ENCODE data around the gene GPATCH4.
"Not testable (repeated sequence)": the region's sequence is repeated elsewhere in the genome, so short reads cannot be mapped to it uniquely, and the experiment has no call there.

GPATCH4 gene

DNA sequence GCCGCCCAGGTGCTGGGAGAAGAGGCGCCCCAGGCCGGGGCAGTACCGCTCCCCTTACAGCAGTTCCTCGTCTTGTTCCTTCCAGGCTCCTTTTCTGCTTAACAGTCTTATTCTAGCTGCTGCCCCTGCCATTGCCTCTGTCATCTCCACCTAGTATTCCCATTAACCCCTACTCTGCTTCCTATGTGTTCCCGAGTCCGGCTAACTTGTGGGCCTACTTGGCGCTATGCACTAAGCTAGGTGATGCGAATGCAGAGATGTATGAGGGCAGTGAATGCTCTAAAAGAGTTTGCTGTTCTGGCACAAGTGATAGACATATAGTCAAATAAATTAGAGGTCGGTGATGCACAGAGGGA, 28.6 kb downstream of the GPATCH4 start:
- DNase-seq = no peak

DNA sequence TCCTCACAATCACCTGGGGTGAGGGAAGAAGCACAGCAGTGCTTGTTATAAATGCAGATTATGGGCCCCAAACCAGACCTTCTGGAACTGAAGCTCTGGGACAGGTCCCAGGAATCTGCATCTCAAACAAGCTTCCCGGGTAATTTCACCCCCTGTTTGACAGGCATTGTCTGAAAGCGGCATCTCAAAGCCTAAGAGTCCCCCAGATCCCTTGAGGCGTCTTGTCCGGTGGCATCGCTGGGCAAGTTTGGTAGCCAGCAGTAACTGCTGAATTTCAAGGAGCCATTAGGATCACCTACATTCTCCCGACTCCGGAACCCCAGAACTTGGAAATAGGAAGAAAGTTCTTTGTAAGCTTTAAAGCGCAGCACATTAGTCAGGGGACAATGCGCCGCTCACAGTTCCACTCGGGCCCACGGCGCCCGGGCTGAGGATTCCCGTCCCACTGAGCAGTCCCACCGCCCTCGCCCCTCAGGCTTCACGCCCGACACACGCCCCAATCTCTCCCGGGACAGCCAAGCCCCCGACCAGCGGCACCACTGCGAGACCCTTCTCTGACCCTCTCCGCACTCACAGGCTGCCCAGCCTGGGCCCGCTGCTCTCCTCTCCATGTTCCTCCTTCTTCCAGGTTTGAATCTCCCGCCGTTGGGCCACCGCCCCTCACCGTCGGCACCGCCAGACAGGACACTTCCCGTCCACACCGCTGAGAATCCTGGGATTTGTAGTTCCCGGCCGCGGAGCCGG, 29.2 kb downstream of the GPATCH4 start, which contains the start of gene IQGAP3:
Gene IQGAP3 (minus strand): TSS at position 647 of the 744 bp plus-strand sequence. CDS start 36 bp downstream, at position 611.
- DNase-seq = peak; percentile 83

DNA sequence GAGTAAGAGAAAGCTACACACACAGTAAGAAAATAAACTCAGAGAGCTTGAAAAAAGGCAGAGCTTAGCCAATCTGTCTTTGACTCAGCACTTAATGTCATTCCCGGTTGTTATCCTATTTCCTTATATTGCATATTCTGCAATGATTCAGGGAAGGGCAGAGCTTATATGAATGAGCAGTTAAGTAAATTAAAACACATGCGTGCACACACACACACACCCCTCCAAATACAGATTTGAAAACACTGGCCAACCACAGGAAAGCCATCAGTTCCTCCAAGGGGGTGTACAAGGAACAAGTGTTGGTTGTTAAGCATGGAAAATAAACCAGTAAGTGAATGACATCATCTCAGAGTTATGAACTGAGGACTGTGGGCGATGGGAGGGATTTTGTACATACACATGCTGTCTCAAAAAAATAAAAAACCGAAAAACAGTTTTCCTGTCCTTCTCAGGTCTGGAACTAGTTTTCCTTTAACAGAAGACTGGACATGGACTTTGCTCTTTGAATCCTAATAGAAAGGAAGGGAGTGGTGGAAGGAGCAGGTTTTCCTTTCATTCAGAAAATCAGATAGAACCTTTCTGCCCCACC, 29.9 kb downstream of the GPATCH4 start:
- DNase-seq = no peak

DNA sequence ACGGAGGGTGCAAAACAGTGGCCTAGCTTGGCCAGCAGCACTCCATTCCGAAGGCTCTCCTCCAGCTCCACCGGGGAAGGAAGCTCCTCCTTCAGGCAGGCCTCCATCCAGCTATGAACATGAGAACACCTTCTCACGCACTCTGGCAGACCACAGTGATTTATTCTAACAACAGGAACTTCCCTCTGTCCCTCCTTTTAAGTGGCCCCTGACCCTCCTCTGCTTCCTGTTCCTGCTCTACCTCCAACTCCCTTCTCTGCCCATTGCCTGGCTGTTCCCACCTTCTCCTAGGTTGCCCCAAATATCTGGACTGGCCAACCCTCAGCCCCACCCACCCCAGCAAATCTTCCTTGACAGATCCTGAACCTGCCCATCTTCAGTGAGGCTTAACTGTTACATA, 34.8 kb downstream of the GPATCH4 start:
- no peak for DNase-seq

DNA sequence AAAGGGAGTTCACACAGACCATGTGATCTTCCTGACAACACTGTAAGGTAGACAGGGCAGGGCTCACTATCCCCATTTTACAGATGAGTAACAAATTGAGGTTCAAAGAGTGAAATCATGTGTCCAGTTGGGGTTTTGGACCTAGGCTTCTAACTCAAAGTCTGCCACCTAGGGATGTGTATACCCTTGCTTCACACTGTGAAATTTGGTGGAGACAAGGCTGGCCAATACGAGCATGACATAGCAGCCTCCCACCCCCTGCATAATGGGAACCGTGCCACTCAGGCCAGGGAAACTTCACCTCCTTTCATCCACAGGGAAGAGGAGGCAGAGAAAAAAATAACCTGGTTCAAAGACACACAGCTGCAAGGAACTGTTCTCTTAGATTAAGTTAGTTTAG, 35.8 kb downstream of the GPATCH4 start:
- DNase-seq = no peak

DNA sequence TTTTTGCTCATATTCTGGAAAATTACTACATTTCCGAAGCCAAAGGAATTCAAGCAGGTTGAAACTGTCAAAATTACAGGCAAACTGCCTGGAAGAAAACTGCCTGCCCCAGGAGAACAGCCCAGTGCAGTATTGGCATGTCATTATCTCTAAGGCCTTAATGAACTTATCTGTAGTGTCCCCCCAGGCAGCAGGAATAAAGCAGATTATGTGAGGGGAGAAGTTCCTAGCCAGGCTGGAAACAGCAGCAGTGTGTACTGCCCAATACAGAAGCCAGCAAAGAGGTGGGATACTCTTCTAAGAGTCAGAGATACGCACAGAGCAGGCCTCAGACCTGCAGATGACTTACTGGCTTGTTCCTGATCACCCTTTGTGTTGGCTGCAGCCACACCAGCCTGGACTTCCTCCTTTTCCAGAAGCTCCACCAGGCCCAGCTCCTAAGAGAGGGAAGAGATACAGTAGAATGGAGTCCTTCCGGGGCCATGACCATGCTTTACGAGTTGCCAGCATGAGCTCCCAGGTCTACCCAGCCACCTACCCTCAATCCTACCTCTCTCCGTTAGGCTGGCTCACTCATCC, 40.6 kb downstream of the GPATCH4 start:
- no peak for DNase-seq

DNA sequence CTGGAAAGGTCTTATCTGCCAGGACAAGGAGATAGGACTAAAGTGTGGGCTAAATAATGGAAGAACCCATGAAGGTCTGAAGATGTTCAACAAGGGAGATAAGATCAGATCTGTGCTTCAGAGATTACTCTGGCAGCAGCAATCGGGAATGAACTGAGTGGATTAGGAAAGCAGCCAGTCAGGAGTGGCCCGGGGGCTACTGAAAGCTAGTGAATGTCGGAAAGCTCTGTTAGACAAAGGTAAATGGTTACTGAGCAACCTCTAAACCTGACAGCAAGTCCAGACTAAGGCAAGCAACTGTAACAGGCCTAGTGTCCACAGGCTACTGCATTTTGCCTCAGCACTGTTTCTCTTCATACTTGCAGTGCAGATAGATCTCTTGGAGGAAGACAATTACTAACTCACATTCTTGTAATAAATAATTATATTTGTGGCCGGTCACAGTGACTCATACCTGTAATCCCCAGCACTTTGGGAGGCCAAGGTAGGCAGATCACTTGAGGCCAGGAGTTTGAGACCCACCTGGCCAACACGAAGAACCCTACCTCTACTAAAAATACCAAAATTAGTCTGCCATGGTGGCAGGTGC, 41.4 kb downstream of the GPATCH4 start:
- no peak for DNase-seq

DNA sequence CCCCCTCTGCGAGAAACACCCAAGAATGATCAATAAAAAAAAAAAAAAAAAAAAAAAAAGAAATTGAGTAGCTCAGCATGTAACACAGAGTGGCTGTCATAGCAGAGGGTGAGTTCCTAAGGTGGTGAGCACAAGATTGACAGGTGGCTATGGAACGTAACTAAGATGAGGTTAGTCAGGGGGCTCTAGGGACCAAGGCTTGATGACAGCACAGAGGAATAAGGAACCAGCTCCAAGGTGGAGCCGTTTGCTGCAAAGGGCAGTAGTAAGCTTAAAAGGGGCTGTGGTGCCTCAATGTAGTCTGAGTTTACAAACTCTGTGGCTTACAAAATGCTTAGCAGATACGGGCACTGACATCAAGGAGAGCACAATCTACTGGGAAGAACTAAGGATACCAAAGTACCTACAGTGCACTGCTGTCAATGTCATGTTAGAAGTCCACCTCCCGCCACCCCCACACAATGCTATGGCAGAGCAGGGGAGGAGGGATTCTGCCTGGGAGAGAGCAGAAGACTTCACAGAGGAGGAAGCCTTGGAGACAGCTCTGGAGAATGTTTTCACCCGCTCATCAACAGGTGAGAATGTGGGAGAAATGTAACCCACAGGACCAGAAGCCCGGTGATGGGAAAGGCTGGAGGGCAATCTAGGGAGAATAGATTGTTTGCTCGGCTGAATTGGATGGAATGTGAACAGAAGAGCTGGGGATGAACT, 42.0 kb downstream of the GPATCH4 start:
- no peak for DNase-seq

DNA sequence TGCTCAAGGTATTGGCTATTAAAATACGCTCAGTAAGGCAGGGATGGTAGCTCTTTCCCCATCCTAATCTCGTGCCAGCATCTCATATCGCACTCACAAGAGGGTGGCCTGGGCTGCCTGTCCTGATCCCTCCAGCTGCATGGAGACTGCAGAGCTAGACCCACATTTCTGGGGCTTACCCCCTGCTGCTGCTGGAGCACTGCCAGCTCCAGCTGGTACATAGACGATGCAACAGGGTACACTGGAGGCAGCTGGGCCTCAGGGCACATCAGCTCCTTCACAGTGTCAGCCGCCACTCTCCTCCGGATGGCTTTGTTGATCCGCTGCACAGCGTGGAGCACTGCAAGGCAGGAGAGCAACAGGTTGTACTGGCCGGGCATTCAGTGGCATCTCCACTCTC, 44.9 kb downstream of the GPATCH4 start:
- DNase-seq = no peak

DNA sequence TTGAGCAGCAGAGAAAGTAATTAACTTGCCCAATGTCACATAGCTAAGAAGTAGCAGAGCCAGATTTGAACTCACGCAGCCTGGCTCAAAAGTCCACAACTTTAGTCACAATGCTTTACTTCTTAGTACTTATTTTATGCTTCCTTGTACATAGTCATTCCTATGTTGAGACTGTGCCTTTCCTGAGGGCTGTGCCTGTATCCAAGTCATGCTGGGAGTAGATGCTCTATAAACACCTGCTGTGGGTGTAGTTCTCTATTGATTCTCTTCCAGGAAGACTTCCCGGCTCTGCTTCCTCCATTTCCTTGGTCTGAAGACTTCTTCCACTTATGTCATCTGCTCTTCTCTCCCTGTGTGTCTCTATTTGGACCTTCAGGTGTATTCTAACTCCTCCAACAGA, 45.6 kb downstream of the GPATCH4 start:
- no peak for DNase-seq

DNA sequence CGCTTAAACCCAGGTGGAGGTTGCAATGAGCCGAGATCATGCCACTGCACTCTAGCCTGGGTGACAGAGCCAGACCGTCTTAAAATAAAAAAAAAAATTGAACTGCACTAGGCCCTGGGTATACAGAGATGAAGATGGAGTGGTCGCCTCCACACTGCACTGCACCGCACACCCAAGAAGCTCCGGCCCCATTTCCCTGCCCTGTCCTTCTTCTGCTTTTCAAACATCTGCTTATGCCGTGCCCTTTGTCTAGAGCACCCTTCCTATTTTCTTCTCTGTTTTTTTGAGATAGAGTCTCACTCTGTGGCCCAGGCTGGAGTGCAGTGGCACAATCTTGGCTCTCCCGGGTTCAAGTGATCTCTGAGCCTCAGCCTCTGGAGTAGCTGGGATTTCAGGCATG, 46.3 kb downstream of the GPATCH4 start:
- DNase-seq = no peak

DNA sequence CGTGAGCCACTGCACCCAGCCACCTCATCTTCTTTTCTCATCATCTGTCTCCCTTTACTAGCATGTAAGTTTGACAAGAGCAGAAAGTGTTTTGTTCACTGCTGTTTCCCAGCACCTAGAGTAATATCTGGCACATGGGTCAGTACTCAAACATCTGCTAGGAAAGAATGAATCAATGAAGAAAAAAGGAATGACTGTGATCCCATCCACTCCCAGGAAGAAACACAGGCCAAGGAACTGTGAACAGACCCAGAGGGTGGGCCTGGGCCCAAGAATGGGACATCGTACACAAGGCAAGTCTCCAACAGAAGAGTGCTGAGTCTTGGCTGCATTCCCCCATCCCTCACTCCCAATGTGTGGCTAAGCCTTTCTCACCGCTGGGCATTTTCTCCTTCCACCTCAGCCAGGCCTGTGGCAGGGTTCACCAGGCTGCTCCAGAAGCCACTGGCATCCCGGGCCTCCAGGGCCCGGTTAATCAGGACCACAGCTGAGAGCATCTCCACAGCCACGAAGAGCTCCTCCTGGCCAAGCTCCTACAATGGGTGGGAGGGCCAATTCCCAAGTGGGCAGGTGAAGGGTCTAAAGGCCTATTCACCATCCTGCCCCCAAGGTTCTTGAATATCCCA, 47.3 kb downstream of the GPATCH4 start:
- DNase-seq = no peak

DNA sequence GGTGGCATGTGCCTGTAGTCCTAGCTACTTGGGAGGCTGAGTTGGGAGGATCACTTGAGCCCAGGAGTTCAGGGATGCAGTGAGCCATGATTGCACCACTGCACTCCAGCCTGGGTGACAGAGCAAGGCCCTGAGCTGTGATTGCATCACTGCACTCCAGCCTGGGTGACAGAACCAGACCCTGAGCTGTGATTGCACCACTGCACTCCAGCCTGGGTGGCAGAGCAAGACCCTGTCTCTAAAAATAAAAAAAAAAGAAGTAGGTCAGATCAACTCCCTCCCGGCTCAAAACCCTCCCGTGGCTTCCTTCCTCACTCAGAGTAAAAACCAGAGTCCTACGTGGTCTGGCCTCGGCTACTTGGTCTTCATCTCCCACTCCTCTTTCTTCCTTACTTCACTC, 48.3 kb downstream of the GPATCH4 start:
- DNase-seq = not testable (repeated sequence)

DNA sequence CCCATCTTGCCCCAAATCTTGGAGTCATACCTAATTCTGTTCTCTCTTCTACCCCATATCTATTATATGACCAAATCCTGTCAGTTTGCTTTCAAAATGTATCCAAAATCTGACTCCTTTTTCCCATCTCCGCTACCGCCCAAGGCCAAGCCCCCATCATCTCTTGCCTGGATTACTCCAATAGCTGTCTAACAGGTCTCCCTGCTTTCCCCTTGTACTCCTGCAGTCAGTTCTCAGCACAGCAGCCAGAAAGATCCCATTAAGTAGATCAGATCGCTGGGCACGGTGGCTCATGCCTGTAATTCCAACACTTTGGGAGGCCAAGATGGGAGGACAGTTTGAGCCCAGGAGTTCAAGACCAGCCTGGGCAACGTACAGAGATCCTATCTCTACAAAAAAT, 48.8 kb downstream of the GPATCH4 start:
- DNase-seq = no peak

DNA sequence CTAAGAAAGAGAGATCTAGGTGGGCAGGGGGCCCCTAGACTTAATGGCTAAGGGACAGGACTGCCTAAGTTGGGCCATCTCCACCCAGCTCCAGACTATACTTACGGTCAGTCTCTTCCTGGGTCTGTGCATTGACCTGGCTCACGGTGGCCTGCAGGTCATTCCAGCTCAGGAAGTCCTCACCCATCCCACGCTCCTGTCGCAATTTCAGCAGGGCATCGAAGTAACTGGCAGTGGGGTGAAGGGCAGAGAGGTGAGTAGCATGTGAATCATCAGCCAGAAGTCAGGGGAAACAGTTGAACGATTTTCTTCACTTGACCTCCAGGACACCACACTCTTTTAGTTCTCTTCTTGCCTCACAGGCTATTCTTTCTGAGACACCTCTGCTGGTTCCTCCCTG, 49.4 kb downstream of the GPATCH4 start:
- DNase-seq = no peak

DNA sequence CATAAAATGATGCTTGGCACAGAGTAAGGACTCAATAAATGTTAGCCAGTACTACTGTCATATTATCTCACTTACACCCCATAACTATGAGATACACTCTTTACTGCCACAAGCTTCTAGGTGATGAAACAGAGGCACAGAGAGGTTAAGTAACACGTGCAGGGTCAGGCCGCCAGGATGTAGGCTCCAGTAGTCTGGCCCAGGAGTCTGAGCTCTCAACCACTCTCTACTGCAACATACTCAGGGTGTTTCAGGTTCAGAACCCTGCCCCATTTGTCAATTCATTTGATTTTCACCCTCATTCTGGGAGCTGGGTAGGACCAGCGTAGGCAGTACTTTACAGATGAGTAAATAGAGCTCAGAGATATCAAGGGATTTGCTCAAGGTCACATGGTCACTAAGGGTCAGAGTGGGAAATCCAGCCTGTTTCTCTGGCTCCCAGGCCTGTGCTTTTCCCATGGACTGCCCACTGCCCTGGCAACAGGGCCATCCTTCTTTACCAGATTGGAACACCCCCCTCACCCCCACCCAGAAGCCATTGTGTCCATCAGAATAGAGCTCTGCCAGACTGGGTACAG, 50.1 kb downstream of the GPATCH4 start:
- DNase-seq = no peak

DNA sequence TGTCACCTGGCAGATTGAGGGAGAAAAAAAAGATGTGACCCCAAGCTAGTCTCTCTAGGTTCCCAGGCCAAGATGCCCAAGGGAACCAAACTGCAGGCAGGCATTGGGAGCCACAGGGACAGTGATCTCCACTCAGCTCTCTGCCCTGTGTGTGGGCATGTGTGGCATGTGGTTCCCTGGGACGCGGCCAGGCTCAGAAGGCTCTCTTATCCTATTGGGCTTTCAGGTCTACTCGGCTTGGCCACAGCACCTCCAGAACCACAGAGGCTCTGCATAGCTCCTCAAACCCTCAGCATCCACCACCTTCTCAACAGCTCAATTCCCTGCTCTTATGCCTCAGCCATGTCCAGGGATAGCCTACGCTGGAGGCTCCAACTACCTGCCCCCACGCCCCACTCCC, 50.9 kb downstream of the GPATCH4 start:
- no peak for DNase-seq

DNA sequence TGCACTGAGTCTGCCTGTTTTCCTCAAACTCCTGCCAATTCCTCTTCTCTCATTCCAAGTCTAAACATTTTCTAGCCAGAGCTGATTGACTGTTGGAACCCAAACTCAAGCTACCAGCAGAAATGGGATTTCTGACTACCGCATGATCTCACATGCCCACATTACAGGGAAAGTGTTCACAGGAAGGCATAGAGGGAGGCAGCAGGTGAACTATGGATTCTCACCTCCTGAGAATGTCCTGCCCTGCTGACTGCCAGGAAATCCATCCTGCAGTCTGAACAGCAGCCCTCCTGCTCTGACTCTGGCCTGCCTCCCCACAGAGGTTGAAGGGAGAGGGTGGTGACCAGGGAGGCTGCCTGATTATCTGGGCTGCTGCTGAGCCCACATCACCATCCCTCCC, 51.4 kb downstream of the GPATCH4 start:
- no peak for DNase-seq

DNA sequence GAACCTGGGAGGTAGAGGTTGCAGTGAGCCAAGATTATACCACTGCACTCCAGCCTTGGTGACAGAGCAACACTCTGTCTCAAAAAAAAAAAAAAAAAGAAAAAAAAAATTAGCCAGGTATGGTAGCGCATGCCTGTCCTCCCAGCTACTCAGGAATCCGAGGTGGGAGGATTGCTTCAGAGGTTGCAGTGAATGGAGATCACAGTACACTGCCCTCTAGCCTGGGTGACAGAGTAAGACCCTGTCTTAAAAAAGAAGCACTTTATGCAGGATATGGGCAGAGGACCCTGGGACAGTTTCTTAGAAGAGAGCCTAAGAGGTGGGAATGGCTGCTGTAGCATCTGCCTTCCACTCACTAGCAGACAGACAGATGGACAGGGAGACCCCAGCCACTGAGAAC, 51.9 kb downstream of the GPATCH4 start:
- no peak for DNase-seq

DNA sequence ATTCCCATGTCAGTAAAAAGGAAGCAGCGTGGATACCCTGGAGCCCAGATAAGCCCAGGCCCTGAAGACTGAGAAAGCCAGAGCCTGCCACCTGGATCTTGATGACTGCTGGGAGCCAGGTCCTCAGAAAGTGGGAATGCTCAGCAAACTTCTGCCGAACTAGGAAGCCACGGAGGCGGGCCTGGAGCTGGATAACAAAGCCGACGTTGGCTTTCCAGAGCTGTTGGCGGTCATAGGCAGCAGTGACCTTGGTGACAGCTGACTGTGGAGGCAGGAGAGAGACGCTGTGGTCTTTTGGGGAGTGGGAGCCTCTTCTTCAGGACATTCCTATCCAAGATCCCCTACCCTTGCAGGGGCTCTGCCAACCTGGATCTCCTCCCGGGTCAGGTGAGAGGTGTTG, 53.3 kb downstream of the GPATCH4 start:
- DNase-seq = no peak

DNA sequence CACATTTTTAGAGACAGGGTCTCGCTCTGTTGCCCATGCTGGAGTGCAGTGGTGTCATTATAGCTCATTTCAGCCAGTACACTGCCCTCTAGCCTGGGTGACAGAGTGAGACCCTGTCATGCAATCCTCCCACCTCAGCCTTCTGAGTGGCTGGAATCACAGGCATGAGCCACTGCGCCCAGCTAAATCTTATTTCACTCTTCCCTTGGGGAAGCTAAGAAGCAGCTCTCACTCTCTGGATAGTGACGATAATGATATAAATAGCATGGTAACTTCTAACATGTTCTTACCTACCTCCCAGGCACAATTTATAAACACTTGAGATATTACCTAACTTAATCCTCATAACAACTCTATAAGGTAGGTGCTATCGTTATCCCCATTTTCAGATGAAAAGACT, 53.8 kb downstream of the GPATCH4 start:
- no peak for DNase-seq

DNA sequence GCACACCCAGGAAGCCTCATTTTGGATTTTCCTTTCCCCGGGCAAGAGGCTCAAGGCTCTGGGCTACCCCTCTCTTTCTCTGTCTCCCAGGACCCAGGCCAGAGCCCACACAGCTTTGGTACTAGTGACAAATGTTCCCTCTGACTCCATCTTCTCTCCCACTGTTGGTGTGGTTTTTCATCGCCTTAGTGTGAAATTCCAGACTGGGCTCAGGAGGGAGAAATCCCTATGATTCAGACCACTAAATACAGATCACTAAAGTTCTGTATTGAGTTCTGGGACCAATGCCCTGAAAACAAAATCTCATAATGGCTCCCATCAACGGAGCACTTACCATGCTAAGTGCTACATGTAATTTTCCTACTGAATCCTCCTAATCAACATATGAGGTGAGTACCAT, 55.0 kb downstream of the GPATCH4 start:
- no peak for DNase-seq

All from activated CD4-positive, alpha-beta T cell treated with anti-CD3 and anti-CD28 coated beads for 48 hours (primary cell).